GM10266 (cell line): Measurements from ENCODE around the gene BIN1.
"Not testable (repeated sequence)": the region's sequence is repeated elsewhere in the genome, so short reads cannot be mapped to it uniquely, and the experiment has no call there.

Experiments
- DNase-seq: peaks from one replicate; pipeline ENCODE4 v3.0.0; 2012; ENCODE audit errors: extremely low spot score
- TF ChIP-seq, protein P1 (sequence below): IDR thresholded peaks from 2 replicates; pipeline ENCODE4 v1.5.1; 2012; ENCODE audit warnings: mild to moderate bottlenecking, low read depth; ENCODE audit not compliant: control insufficient read depth, insufficient read depth; ENCODE audit errors: missing control alignments

Gene BIN1

DNA sequence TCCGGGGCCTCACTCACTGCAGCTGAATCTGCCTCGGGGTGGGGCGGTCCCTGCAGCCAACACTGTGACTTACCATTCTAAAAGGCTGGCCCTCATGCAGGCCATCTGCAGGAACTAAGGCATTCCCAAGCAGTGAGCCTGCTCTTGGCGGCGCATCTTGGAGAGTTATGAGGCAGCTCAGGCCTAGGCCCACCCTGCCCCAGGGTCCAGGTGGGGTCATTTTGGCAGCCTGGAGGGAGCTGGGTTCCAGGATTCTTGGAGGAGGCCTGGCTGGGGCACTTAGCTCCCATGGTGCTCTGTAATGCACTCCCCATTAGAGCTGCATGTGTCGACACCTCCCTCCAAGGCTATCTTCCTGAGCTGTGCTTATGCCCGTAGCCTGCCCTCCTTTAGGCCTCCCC lies 14.8 kb upstream of the BIN1 start:
- no peak for DNase-seq
- TF ChIP-seq, protein P1, sequence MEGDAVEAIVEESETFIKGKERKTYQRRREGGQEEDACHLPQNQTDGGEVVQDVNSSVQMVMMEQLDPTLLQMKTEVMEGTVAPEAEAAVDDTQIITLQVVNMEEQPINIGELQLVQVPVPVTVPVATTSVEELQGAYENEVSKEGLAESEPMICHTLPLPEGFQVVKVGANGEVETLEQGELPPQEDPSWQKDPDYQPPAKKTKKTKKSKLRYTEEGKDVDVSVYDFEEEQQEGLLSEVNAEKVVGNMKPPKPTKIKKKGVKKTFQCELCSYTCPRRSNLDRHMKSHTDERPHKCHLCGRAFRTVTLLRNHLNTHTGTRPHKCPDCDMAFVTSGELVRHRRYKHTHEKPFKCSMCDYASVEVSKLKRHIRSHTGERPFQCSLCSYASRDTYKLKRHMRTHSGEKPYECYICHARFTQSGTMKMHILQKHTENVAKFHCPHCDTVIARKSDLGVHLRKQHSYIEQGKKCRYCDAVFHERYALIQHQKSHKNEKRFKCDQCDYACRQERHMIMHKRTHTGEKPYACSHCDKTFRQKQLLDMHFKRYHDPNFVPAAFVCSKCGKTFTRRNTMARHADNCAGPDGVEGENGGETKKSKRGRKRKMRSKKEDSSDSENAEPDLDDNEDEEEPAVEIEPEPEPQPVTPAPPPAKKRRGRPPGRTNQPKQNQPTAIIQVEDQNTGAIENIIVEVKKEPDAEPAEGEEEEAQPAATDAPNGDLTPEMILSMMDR: no peak

DNA sequence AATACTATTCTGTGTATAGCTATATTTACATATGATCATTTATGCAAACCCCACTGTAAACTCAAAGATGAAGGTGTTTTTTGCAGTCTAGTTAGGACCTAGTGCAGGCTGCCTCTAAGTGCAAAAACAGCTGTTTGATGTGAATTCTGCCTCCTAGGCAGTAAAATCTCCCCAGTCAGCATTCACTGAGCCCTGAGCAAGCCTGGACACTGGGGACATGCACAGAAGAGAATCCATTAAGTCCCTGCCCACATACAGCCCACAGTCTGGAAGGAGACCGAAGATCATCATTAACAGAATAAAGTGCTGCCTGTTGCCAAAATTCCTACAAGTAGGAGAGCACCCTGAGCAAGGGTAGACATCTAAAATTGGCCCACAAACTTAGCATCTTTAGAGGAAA lies 14.4 kb upstream of the BIN1 start:
- no peak for DNase-seq
- TF ChIP-seq, protein P1: no peak

DNA sequence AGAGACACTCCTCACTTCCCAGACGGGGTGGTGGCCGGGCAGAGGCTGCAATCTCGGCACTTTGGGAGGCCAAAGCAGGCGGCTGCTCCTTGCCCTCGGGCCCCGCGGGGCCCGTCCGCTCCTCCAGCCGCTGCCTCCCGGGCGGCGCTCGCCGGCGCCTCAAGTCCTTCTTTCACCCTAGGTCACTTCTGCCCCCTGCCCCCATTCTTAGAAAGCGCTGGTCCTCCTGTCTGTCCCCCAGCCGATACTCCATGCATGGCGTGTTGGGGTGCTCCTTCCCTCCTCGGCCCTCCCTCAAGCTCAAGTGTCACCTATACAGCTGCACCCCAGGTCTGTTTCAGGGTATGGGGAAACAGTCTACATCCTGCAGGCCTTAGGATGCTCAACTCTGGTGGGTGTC lies 13.5 kb upstream of the BIN1 start:
- not testable (repeated sequence) for DNase-seq

DNA sequence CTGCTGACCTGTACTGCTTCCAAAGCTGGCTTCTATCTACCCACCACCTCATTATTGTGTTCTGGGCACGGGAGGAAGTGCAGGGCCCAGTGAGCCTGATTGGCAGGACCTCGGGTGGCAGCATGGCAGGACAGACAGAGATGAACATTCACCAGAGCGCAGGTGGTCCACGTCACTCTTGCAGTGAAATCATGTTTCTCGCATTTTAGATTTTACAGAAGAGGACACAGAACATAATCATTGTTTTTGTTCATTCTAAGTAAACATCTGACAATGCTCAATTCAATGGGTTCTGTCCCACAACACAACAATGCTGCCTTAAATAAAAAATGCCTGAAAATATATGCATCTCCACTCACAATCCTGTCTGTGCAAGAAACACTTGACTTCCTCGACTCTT lies 11.5 kb upstream of the BIN1 start:
- DNase-seq: no peak
- TF ChIP-seq, protein P1: no peak

DNA sequence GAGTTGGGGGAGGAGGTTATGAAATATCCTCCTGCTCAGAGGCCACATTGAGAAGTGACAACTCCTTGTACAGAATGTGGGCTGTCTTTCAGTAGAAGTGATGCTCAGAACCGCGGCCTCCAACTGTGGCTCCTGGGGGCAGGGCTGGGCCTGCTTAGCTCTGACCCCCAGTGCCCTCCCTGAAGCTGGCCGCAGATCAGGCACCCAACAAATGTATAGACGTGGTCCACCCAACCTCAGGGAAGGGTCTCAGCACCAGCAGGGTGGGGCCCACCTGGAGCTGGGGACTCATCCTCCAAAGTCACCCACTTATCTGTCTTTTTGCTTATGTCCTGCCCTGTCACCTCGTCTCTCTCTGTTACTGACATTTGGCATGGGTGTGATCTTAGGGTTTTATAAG lies 11.1 kb upstream of the BIN1 start:
- TF ChIP-seq, protein P1: no peak
- no peak for DNase-seq

DNA sequence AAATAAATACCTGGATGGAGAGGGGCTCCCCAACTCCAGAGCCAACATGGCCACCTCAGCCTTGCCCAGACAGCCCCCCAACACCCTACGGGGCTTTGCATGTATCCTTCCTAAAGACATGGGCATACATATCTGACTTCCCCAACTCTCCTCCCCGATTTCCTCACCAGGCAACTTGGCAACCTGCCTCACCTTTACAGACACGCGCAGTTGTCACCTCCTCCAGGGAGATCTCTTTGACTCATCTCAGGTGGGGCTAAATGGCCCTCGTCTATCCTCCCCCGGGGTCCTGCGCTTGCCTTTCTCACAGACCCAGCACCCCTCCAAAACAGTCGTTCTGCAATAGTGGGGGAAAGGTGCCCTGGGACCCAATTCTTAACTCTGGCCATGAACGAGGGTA lies 10.6 kb upstream of the BIN1 start:
- TF ChIP-seq, protein P1: no peak
- no peak for DNase-seq

DNA sequence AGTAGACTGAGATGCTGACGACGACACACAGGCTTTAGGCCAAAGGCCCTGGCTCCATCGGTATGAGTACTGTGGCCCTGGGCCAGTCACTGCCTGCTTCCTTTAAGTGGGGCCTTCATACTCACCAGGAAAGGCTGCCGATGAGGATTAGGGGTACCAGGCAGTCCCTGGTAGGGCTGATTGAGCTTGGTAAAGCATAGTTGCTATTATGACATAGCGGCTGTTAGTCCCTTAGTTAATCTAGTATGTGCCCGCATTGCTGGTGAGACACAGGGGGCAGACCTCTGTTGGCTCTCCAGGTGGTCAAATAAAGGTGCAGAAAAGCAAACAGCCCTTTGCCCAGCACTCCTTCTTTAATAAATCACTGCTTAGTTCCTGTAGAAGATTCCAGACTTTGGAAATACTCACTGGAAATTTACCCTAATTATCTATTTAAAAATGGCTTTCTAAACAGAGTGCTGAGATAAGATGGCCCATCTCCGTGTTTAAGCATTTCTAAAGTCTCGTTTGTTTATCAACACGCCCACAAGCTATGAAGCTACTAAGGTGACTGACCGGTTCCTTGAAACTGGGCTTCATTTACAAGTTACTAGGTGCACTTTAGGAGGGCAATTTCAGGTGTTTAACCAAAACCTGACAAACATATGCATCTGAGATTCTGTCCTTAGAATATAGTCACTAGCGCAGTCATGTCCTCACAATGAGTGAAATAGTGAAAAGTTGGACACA lies 8.7 kb upstream of the BIN1 start:
- no peak for DNase-seq
- TF ChIP-seq, protein P1: no peak

DNA sequence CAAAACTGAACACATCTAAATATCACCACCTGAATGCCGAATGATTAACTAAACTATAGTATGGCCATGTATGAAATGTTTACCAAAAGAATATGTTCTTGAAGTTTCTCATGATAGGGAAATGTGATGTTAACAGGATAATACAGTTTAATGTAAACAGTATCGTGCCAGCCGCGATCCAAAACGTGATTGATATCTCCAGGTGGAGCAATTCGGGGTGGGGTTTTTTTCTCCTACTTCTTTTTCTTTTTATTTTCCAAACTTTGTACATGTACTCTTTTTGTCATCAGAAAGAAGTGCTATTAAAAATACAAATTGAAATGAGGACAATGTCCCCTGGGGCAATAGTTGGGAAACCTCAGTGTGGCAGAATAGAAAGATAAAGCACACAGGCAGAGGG lies 4.0 kb upstream of the BIN1 start:
- DNase-seq: no peak
- TF ChIP-seq, protein P1: no peak
